ENCODE measurements around the gene ULBP1. TPM values are rescaled to one million over a fixed set of nuclear protein-coding genes. Genes with fewer than 3 reads are reported as not detected.
A peak's percentile ranks its signal among the peaks of the same experiment; 100 is the strongest.
"Not testable (repeated sequence)": the region's sequence is repeated elsewhere in the genome, so short reads cannot be mapped to it uniquely, and the experiment has no call there.

The ULBP1 gene
- total and polyA plus RNA-seq, 8 donors: 1.1 to 6.0 (median 3.8) TPM

DNA sequence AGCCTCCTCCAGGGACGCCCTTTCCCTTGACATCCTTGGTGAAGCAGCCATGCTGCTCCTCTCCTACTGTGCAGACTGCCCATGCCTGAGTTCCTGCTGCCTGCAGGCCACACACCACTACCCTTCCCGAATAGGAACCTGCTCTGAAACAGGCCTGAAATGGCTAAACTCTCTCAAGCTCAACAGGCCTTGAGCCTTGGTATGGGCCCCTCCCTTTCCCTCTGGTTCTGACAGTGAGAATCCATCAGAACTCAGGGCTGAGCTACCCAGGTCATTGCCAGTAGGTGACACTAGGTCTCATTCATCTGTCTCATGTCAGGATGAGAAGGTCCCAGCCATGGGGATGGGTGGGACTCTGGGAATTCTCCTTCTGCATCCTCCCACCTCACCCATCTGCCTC lies 35.9 kb downstream of the ULBP1 start:
- TF ChIP-seq CTCF (IDR thresholded peaks at IDR 0.05): no peak
- DNase-seq (no peak), ATAC-seq (no peak)
- intact Hi-C loops (cut with DNase I): no loop called here
- Histone ChIP-seq H3K4me3 (no peak overlapping the region), H3K9me3 (no peaks in the 10 kb centered on the region), H3K27ac (no peak overlapping the region), H3K27me3 (peaks cover 4 to 55% of the 10 kb centered on the region in 2 donors), H3K4me1 (peaks cover 0 to 5% of the 10 kb centered on the region in 2 donors), H3K36me3 (no peaks in the 10 kb centered on the region)

DNA sequence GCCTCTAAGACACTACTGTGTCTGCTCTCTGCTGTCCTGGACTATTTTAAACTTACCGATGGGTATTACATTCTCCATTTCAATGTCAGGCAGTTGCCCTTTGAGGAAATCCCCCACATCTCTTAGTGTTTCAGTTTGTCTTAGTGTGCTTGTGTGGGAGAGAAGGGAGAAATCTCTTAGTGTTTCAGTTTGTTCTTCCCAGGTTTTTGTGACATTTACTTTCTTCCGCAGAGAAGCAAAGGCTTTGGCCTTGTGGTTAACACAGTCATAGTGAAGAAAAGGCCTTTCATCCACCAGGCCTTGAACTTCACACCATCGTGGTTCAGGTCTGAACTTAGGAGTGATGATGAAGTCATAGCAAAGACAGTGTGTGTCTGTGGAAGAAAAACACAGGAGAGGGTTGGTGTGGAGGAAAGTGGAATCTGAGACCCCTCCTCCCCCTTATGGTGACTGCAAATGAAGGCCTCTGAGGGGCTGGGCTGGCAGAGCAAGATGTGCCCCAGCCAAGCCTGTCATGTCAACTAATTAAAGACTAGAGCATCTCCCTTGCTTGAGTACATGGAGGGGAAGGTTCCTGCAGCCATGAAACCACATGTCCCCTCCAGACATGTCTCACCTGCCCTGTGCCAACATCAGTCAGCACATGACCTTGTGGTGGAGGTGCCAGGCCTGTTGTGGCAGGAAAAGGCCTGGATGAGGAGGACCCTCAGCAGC lies 37.7 kb downstream of the ULBP1 start:
- H3K4me1 ChIP-seq: peaks cover 0 to 13% of the 10 kb centered on the region in 2 donors
- ATAC-seq (no peak), DNase-seq (no peak)
- H3K36me3 ChIP-seq: no peaks in the 10 kb centered on the region
- H3K27me3 ChIP-seq: peaks cover 0 to 55% of the 10 kb centered on the region in 2 donors
- intact Hi-C loops (cut with DNase I): no loop called here
- H3K4me3 ChIP-seq: no peak overlapping the region
- H3K9me3 ChIP-seq: no peaks in the 10 kb centered on the region
- no peak overlapping the region for H3K27ac ChIP-seq
- no peak for TF ChIP-seq CTCF (IDR thresholded peaks at IDR 0.05)

GRCh38 chr6:150002710-150003109 lies 39.0 kb downstream of the ULBP1 start:
- ATAC-seq: no peak
- Histone ChIP-seq H3K9me3 (no peaks in the 10 kb centered on the region), H3K4me3 (no peak overlapping the region), H3K27me3 (peaks cover 0 to 55% of the 10 kb centered on the region in 2 donors), H3K36me3 (no peaks in the 10 kb centered on the region), H3K27ac (no peak overlapping the region), H3K4me1 (peaks cover 0 to 13% of the 10 kb centered on the region in 2 donors)
- intact Hi-C loops (cut with DNase I): no loop called here
- TF ChIP-seq CTCF (IDR thresholded peaks at IDR 0.05): no peak
- no peak for DNase-seq

DNA sequence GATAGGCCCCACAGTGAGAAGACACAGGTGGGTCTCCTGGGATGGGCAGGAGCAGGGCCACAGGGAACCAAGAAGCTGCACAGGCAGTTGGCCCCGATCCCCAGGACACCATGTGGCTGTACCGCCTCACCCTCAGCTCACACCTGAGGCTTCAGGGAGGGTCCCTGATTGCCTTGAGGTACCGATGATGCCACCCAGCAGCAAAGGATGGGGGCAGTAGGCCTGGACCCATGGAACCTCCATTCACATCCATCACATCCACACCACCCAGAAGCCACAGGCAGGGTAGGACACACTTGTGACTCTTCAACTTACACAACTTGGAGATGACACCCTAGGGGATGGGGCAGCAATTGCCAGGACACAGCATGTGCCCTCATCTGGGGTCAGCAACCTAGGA lies 39.9 kb downstream of the ULBP1 start:
- intact Hi-C loops (cut with DNase I); ATAC-seq; H3K9me3 ChIP-seq; H3K4me3 ChIP-seq; H3K36me3 ChIP-seq; DNase-seq; H3K27ac ChIP-seq: not testable (repeated sequence)
- peaks cover 0 to 64% of the 10 kb centered on the region in 2 donors for H3K27me3 ChIP-seq
- H3K4me1 ChIP-seq: peaks cover 0 to 13% of the 10 kb centered on the region in 2 donors

GRCh38 chr6:150004101-150004782 lies 40.5 kb downstream of the ULBP1 start:
- Histone ChIP-seq H3K4me3 (peak overlapping the region; percentile 50 to 52), H3K4me1 (peaks cover 0 to 13% of the 10 kb centered on the region in 2 donors), H3K27me3 (peaks cover 0 to 70% of the 10 kb centered on the region in 2 donors), H3K27ac (peak overlapping the region in 1 of 2 donors; percentile 46), H3K9me3 (no peaks in the 10 kb centered on the region), H3K36me3 (no peaks in the 10 kb centered on the region)
- intact Hi-C loops (cut with DNase I): no loop called here
- no peak for ATAC-seq
- DNase-seq: no peak
- no peak for TF ChIP-seq CTCF (IDR thresholded peaks at IDR 0.05)
